ENCODE measurements around the gene PSMB2. TPM values are rescaled to one million over a fixed set of nuclear protein-coding genes. Genes with fewer than 3 reads are reported as not detected.

The PSMB2 gene
- total and polyA plus RNA-seq, 10 of the 15 experiments (the other 5 are each of a cell fraction or from before 2014, with no cell fraction given), result 71.7 to 299 (median 145) TPM

- intact Hi-C loops (cut with micrococcal nuclease; ENCODE audit: unreplicated experiment), result no loop called here
- in situ Hi-C loops (cut with MboI), result no loop called here
- CTCF ChIA-PET, result interaction anchor here (0.9 to 1.7 kb wide), 4 partner anchors 15 to 110 kb away, joined by 3 to 7 read pairs (median 4); no protein-coding TSS in a partner anchor
- no peak overlapping the region for H3K4me3 ChIP-seq
- no peak overlapping the region for H3K4me2 ChIP-seq (ENCODE audit: control insufficient read depth, insufficient read depth)
- no peak for DNase-seq (ENCODE audit: low read depth, low spot score)
- POLR2A ChIA-PET, result interaction anchor here (1.5 kb wide), 1 partner anchor 110 kb away, joined by 3 read pairs; no protein-coding TSS in a partner anchor
- H4K20me1 ChIP-seq (ENCODE audit: control insufficient read depth, insufficient read depth), result no peaks in the 10 kb centered on the region; the same call in 1 of the 2 replicates
- no peak for FAIRE-seq
- H3K4me1 ChIP-seq (ENCODE audit: control insufficient read depth, insufficient read depth, low read length), result no peaks in the 10 kb centered on the region
- peaks cover 16 to 44% of the 10 kb centered on the region in 2 experiments for H3K36me3 ChIP-seq (ENCODE audit: control insufficient read depth in 2 of 2, insufficient read depth in 2 of 2, low read length in 1 of 2)
- no peak for TF ChIP-seq TARDBP (IDR thresholded peaks at IDR 0.05; ENCODE audit: borderline replicate concordance)
- SMC1A ChIA-PET (ENCODE audit: uncharacterized antibody, unreplicated experiment), result interaction anchor here (0.5 to 1.8 kb wide), 6 partner anchors 27 to 402 kb away, joined by 3 to 4 read pairs (median 3); no protein-coding TSS in a partner anchor
- H2AFZ ChIP-seq (ENCODE audit: control insufficient read depth, low read depth, low read length), result no peak overlapping the region
- no peak for ATAC-seq
- RAD21 ChIA-PET (ENCODE audit: unreplicated experiment), result interaction anchor here (1.1 kb wide), 1 partner anchor 110 kb away, joined by 3 read pairs; no protein-coding TSS in a partner anchor
- H3K9ac ChIP-seq (ENCODE audit: control insufficient read depth, insufficient read depth, low read length), result no peak overlapping the region
- H3K9me3 ChIP-seq (replicated peaks; ENCODE audit: control insufficient read depth, insufficient read depth, low read length), result no peaks in the 10 kb centered on the region
- H3K79me2 ChIP-seq (ENCODE audit: control insufficient read depth, insufficient read depth, low read length), result no peaks in the 10 kb centered on the region; the same call in 1 of the 2 replicates
- 98% methylated on average over 6 of the region's 6 CpGs for WGBS (ENCODE audit: insufficient coverage, insufficient replicate concordance, low lambda C conversion rate, missing lambda C conversion rate)
- BruUV-seq (replicated peaks), result no TSS peak
- H3K27me3 ChIP-seq (replicated peaks in 1 of 2; ENCODE audit: control insufficient read depth in 2 of 2, insufficient read depth in 2 of 2, low read length in 1 of 2), result no peaks in the 10 kb centered on the region
- no peak overlapping the region for H3K27ac ChIP-seq (ENCODE audit: control insufficient read depth, insufficient read depth)
Measured at GRCh38 chr1:35605071-35605866, 36.1 kb downstream of the PSMB2 start.

- Histone ChIP-seq H3K79me2 (ENCODE audit: control insufficient read depth, insufficient read depth, low read length) (no peaks in the 10 kb centered on the region; the same call in 1 of the 2 replicates), H3K9ac (ENCODE audit: control insufficient read depth, insufficient read depth, low read length) (no peak overlapping the region), H3K4me2 (ENCODE audit: control insufficient read depth, insufficient read depth) (no peak overlapping the region), H3K4me1 (ENCODE audit: control insufficient read depth, insufficient read depth, low read length) (no peaks in the 10 kb centered on the region), H2AFZ (ENCODE audit: control insufficient read depth, low read depth, low read length) (no peak overlapping the region), H3K9me3 (replicated peaks; ENCODE audit: control insufficient read depth, insufficient read depth, low read length) (no peaks in the 10 kb centered on the region), H3K27me3 (replicated peaks in 1 of 2; ENCODE audit: control insufficient read depth in 2 of 2, insufficient read depth in 2 of 2, low read length in 1 of 2) (no peaks in the 10 kb centered on the region), H3K27ac (ENCODE audit: control insufficient read depth, insufficient read depth) (no peak overlapping the region), H3K4me3 (no peak overlapping the region), H4K20me1 (ENCODE audit: control insufficient read depth, insufficient read depth) (no peaks in the 10 kb centered on the region; the same call in 1 of the 2 replicates), H3K36me3 (ENCODE audit: control insufficient read depth in 2 of 2, insufficient read depth in 2 of 2, low read length in 1 of 2) (peaks cover 12 to 43% of the 10 kb centered on the region in 2 experiments)
- POLR2A ChIA-PET, result interaction anchor here (0.5 to 1.6 kb wide), 5 partner anchors 13 to 166 kb away, joined by 3 to 5 read pairs (median 4); partner anchors contain the start of gene CLSPN
- 98% methylated on average over 4 of the region's 4 CpGs for WGBS (ENCODE audit: insufficient coverage, insufficient replicate concordance, low lambda C conversion rate, missing lambda C conversion rate)
- no TSS peak for BruUV-seq (replicated peaks)
- ATAC-seq (no peak), DNase-seq (ENCODE audit: low read depth, low spot score) (no peak), FAIRE-seq (no peak)
- intact Hi-C loops (cut with micrococcal nuclease; ENCODE audit: unreplicated experiment), result no loop called here
- RAD21 ChIA-PET (ENCODE audit: unreplicated experiment), result no interaction called here
- SMC1A ChIA-PET (ENCODE audit: uncharacterized antibody, unreplicated experiment), result interaction anchor here (1.2 kb wide), 1 partner anchor 35 kb away, joined by 3 read pairs; no protein-coding TSS in a partner anchor
- CTCF ChIA-PET, result interaction anchor here (0.6 to 3.4 kb wide), 4 partner anchors 16 to 152 kb away, joined by 4 to 10 read pairs (median 6); no protein-coding TSS in a partner anchor
- in situ Hi-C loops (cut with MboI), result no loop called here
- TF ChIP-seq SIN3A (IDR thresholded peaks at IDR 0.05; ENCODE audit: low read depth, low read length), result no peak
- no peak for TF ChIP-seq CEBPZ (IDR thresholded peaks at IDR 0.05; ENCODE audit: low read depth, low read length)
- no peak for TF ChIP-seq ZNF592 (IDR thresholded peaks at IDR 0.05)
- TF ChIP-seq MAX (IDR thresholded peaks at IDR 0.05; ENCODE audit: low read depth, low read length), result no peak
- no peak for TF ChIP-seq WRNIP1 (IDR thresholded peaks at IDR 0.05; ENCODE audit: borderline replicate concordance, low read depth, low read length)
- no peak for TF ChIP-seq RAD51 (IDR thresholded peaks at IDR 0.05)
Measured at GRCh38 chr1:35603941-35604340, 37.4 kb downstream of the PSMB2 start.
